Measurements from ENCODE around the gene MT1B. TPM values are rescaled to one million over a fixed set of nuclear protein-coding genes. Genes with fewer than 3 reads are reported as not detected.
"Not testable (repeated sequence)": the region's sequence is repeated elsewhere in the genome, so short reads cannot be mapped to it uniquely, and the experiment has no call there.

Gene MT1B
- total RNA-seq, 1 donor from 2014 or later: not detected

DNA sequence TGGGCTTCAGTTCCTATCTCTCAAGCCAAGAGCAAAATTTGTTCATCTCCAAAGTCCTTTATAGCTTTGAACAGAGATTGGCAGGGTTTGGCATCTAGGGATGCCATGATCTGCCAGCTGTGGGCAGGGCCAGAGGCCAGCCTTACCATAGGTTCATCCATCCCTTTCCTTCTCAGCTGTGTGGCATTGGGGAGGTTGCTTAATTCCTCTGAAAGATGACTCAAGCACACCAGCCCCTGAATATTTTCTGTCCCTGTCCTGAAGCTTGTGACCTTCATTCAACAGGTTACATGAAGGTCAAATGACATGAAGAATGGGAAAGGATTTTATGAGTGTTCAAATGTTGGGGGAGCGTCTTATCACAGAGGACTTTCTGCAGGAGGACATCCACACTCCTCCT, 12.8 kb downstream of the MT1B start:
- no peak for DNase-seq (ENCODE audit: low spot score in 2 of 2)
- no peak for FAIRE-seq

DNA sequence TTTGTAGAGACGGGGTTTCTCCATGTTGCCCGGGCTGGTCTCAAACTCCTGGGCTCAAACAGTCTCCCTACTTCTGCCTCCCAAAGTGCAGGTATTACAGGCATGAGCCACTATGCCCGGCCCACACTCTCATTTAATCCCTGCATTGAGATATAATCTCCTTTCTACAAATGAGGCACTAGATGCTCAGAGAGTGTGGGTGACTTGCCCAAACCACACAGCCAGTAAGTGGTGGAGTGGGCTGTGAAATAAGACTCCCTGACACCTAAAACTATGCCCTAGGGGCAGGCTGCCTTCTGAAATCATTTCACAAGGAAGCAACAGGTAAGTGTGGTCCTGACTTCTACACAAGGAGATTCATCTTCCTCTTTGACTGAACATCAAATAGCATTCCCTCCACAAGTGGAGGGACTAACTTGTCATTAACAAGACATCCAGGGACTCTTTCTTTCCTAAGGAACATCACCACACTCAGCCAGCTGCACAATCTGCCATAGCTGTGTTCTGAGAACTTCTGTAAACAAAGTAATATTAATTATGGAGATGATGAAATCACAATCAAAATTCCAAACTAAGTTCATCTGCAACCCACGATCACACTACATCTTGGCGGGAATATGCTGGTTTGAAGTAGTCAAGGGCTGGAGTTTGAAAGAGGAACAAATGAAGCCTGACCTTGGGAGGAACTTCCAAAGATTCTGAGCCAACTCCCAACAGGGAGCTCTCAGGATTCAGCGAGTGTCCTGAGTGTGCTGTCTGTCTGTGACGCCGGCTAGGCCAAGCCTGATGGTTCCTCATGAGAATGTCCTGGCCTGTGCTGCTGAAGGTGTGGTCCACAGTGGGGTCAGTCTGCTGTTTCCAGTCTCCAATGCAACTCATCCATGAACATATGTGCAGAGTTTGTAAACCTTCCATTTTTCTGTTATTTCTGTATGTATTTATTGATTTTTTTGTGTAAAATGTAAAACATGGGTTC, 13.9 kb downstream of the MT1B start:
- not testable (repeated sequence) for FAIRE-seq; DNase-seq (ENCODE audit: low spot score in 2 of 2)

DNA sequence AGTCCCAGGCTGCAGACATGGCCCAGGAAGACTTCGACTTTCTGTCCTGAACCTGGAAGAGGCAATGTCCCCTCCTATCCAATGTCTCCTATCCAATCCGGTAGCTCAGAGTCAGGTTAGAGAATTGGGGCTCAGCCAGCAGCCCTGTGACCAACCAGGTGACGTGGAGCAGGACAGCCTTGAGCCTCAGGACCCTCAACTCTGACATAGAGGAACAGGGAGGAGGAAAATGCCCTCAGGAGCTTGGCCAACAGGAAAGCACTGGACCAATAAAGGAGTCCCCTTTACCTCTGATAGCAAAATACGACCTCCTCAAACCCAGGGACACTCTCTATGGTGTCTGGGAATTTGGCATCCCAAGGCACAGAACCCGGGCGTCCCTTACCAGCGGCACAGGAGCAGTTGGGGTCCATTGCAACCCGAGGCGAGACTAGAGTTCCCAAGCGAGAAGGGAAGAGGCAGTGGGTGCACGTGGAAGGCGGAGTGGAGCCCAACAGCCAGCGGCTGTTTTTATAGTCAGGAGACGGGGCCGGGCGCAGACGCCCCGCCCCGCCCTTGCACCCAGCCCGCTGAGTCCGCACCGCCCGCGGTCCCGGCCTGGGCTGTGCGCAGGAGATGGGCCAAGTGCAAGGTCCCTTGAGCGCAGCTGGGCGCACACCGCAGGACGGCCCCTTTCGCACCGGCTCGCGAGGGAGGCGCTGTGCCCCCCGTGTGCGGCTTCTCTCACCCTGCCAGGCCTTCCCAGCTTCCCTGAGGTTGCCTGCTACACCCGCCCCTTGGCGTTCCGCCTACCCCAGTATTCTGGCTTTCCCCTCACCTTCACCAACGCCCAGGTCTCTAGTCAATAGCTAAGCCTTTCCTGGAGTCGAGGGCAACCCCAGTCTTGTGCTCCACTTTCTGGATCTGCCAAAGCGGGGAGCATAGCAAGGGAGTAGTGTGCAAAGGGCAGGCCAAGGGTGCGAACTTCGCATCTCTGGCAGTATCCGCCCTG, 16.2 kb downstream of the MT1B start, which contains the start of gene MT1G:
TSS of gene MT1G (minus strand) at position 485 of the 991 bp plus-strand sequence. CDS start at position 413, 72 bp downstream.
- FAIRE-seq (no peak), DNase-seq (ENCODE audit: low spot score in 2 of 2) (no peak)

DNA sequence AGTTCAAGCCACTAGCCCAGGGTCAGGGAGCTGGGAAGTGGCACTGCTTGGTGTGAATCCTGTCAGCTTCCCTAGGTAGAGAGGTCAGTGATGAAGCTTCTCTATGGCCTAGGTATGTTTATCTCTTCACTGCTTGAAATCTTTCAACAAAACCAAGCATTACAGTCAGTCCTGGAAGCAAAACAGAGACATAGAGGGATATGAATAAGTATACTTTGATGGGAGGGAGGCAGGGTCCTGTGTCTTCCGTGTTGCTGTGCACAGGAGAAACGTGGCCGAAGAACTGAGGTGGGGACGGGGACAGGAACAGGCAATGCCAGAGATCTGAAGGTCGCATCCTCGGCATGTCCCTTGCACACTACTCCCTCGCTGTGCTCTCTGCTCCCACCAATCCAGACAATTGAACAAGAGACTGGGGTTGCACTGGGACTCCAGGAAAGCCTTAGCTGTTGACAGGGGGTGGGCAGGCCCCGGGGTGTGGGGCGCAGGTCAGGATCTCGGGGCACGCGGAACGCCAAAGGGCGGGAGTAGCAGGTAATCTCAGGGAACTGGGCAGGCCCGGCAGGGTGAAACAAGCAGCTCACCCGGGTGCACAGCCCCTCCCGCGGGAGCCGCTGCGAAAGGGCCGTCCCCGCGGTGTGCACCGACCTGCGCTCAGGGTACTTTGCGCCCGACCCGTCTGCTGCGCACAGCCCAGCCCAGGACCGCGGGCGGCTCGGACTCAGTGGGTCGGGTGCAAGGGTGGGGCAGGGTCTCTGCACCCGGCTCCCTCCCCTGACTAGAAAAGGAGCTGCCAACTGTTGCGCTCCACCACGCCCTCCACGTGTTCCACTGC, 17.5 kb downstream of the MT1B start, which contains the start of gene MT1H:
TSS of gene MT1H (plus strand) at position 810 of the 835 bp plus-strand sequence. CDS start 71 bp downstream, outside the sequence.
- FAIRE-seq: no peak
- DNase-seq (ENCODE audit: low spot score in 2 of 2): no peak

DNA sequence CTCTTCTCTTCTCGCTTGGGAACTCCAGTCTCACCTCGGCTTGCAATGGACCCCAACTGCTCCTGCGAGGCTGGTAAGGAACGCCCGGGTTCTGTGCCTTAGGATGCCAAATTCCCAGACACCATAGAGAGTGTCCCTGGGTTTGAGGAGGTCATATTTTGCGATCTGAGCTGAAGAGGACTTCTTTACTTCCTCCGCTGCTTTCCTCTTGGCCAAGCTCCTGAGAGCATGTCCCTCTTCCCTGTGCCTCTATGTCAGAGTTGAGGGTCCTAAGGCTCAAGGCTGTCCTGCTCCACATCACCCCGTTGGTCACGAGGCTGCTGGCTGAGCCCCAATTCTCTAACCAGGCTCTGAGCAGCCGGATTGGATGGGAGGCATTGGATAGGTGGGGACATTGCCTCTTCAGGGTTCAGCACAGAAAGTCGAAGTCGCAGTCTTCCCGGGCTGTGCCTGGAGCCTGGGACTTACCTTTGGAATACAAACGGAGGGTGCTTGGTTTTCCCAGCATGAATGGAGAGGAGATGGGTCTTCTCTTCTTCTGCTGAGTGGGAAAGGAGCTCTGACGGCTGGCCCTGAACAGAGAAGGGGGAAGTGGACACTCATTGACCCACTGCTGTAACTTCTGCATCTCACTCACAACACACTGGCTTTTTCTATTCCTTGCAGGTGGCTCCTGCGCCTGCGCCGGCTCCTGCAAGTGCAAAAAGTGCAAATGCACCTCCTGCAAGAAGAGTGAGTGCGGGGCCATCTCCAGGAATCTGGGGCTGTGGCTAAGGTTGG, 18.3 kb downstream of the MT1B start:
- DNase-seq (ENCODE audit: low spot score in 2 of 2) (no peak), FAIRE-seq (no peak)

DNA sequence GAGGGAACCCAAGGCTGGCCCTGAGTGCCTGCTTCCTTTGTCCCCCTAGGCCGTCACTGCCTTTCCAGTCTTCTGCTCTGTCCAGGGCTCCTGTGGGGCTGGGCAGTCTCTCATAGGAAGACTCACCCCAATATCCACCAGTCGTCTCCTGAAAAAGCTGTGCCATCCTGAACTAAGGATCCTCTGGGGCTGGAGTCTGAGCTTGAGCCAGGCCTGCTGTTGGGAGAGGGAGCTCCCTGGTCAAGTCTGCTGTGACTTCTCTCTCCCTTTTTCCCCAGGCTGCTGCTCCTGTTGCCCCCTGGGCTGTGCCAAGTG, 18.9 kb downstream of the MT1B start:
- no peak for FAIRE-seq
- DNase-seq (ENCODE audit: low spot score in 2 of 2): no peak

DNA sequence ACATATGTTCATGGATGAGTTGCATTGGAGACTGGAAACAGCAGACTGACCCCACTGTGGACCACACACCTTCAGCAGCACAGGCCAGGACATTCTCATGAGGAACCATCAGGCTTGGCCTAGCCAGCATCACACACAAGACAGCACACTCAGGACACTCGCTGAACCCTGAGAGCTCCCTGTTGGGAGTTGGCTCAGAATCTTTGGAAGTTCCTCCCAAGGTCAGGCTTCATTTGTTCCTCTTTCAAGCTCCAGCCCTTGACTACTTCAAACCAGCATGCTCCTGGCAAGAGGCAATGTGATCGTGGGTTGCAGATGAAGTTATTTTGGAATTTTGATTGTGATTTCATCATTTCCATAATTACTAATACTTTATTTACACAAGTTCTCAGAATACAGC, 20.0 kb downstream of the MT1B start:
- DNase-seq (ENCODE audit: low spot score in 2 of 2); FAIRE-seq: not testable (repeated sequence)

DNA sequence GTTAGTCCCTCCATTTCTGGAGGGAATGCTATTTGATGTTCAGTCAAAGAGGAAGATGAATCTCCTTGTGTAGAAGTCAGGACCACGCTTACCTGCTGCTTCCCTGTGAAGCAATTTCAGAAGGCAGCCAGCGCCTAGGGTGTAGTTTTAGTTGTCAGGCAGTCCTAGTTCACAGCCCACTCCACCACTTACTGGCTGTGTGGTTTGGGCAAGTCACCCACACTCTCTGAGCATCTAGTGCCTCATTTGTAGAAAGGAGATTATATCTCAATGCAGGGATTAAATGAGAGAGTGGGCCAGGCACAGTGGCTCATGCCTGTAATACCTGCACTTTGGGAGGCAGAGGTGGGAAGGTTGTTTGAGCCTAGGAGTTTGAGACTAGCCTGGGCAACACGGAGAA, 20.5 kb downstream of the MT1B start:
- not testable (repeated sequence) for FAIRE-seq; DNase-seq (ENCODE audit: low spot score in 2 of 2)

DNA sequence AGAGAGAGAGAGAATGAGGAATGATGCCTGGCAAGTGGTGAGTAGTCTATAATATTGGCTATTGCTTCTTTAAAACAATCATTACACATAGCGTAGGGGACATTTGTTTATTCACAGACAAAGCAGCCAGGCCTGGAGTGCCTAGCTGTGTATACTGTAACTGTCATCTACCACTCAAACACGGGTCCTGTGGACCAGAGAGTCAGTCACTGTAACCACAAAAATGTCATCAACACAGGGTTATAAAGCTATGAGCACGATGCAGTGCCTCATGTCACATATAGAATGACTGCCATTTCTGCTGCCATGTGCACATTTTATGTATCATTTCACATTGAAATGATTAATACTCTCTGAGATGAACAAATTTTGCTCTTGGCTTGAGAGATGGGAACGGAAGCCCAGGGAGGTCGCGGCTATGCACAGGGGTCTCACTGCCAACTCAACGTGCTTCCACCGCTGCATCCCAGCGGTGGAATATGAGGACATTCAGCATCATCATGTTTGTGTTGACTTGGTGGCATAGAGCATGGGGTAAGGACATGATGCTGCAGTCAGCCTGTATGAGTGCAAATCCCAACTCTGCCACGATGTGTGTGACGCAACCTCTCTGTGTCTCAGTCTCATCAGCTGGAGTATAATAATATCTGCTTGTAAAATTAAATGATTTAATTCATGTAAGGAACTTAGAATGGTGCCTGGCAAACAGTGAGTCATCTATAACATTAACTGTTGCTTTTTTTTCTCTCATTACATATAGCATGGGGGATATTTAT, 21.3 kb downstream of the MT1B start:
- FAIRE-seq (no peak), DNase-seq (ENCODE audit: low spot score in 2 of 2) (no peak)

DNA sequence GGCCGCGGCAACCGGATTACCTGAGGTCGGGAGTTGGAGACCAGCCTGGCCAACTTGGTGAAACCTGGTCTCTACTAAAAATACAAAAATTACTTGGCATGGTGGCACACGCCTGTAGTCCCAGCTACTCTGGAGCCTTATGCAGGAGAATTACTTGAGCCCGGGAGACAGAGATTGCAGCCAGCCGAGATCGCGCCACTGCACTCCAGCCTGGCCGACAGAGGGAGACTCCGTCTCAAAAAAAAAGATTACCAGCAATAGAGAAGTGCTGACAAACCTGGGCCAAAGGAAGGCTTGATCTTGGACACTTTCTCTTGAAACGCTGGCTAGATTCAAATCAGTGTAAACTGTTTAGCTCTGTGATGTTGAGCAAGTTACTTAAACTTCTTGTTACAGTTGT, 22.2 kb downstream of the MT1B start:
- DNase-seq (ENCODE audit: low spot score in 2 of 2) (no peak), FAIRE-seq (no peak)

DNA sequence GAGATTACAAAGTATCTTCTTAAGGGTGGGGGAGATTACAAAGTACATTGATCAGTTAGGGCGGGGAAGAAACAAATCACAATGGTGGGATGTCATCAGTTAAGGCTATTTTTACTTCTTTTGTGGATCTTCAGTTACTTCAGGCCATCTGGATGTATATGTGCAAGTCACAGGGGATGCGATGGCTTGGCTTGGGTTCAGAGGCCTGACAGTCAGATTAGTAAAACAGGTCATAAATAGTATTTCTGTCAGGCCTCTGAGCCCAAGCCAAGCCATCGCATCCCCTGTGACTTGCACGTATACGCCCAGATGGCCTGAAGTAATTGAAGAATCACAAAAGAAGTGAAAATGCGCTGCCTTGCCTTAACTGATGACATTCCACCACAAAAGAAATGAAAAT, 22.9 kb downstream of the MT1B start:
- DNase-seq (ENCODE audit: low spot score in 2 of 2); FAIRE-seq: not testable (repeated sequence)

DNA sequence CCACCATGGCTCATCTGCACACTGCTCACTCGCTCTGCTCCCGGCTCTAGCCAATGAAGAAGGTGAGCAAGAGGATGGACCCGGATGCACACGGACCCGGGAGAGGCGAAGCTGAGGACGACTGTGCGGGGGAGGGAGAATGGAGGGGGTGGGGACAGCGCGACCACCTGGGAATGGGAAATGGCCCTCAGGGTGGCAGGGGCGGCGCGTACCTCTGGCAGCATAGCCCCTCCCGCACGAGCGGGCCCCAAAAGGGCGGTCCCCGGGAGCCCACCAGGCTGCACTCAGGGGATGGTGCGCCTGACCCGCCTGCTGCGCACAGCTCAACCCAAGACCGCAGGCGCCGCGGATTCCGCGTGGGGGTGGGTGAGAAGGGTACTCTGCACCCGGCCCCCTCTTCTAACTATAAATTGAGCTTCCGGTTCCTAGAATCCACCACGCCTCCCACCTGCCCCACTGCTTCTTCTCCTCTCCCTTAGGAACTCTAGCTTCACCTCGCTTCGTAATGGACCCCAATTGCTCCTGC, 24.1 kb downstream of the MT1B start:
- no peak for DNase-seq (ENCODE audit: low spot score in 2 of 2)
- no peak for FAIRE-seq

DNA sequence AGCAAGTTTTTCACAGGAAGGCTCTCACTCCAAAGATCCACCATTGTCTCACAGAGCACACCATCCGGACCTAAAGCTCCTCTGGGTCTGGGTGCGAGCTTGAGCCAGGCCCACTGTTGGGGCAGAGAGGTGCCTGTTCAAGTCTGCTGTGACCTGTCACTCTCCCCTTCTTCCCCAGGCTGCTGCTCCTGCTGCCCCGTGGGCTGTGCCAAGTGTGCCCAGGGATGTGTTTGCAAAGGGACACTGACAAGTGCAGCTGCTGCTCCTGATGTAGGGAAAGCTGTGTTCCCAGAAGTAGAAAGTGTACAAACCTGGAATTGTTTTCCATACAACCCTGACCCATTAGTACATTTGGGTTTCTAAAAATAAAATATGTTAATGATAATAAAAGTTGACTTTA, 25.8 kb downstream of the MT1B start:
- DNase-seq (ENCODE audit: low spot score in 2 of 2) (no peak), FAIRE-seq (no peak)

DNA sequence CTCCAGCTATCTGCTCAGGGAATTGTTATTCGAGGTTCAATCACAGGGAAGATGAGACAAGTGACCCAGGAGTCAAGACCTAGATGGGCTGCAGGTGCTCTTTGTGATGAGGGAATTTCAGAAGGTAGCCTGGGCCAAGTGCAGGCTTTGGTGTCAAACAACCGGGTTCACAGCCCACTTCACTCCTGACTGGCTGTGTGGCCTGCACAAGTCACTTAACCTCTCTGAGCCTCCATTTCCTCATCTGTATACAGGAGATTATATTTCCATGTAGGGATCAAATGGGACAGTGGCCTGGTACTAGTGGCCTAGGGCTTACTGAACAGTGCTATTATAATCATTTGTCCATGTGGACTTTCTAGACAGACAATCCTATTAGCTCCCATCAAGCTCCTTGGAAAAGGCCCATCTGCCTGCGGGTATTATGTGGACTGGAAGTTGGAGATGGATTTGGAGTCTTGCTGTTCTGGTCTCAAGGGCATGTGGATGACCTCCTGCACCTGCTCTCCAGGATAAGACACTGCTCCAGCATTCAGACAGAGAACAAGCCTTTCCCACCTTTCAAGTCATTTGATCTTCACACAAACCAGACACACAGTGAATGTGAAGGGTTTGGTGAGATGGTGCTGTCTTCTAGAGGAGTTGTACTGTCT, 27.5 kb downstream of the MT1B start:
- DNase-seq (ENCODE audit: low spot score in 2 of 2): no peak
- no peak for FAIRE-seq

DNA sequence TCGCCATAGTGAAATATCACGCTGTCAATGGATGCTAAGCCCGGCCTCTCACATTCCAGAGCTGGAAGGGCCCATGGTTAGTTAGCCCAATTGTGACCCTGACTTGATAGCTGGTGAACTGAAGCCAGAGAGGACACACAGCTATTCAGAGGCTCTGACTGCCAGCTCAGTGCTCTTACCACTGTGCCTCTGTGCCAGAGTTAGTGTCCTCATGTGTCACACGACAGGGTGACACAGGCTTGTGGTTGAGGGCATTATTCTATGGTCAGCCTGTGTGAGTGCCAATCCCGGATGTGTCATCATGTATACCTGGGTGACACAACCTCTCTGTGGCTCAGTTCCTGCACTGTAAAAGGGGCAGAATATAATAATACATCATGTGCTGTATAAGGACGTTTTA, 28.1 kb downstream of the MT1B start:
- no peak for FAIRE-seq
- DNase-seq (ENCODE audit: low spot score in 2 of 2): no peak

DNA sequence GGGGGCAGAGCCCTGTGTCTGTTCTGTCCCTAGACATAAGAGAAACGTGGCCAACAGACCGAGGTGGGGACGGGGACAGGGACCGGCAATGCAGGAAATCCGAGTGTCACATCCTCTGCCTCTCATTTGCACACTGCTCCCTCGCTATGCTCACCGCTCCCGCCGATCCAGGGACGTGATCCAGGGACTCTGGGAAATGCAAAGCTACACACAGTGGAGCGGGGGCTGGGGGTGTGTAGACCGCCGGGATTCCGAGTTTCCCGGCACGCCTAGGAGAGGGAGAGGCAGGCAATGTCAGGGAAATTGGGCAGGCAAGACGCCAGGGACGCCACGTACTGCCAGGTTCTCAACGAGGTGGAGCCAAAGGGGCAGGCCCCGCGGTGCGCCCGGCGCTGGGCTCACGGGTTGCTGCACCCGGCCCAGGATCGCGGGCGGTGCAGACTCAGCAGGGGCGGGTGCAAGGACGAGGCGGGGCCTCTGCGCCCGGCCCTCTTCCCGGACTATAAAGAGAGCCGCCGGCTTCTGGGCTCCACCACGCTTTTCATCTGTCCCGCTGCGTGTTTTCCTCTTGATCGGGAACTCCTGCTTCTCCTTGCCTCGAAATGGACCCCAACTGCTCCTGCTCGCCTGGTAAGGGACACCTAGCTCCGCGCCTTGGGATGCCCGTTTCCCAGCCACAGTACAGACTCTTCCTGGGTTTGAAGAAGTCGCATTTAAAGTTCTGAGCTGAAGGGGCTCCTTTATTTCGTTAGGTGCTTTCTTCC, 30.4 kb downstream of the MT1B start, which contains the start of gene MT1X:
TSS of gene MT1X (plus strand) at position 532 of the 764 bp plus-strand sequence. CDS start at position 603, 71 bp downstream.
- DNase-seq (ENCODE audit: low spot score in 2 of 2): peak; percentile 74 to 87
- FAIRE-seq: no peak

All from frontal cortex (tissue), 4 donors.